K562 (cell line): ENCODE data around the gene ADGRE2. TPM values are rescaled to one million over a fixed set of nuclear protein-coding genes. Genes with fewer than 3 reads are reported as not detected.
A peak's percentile ranks its signal among the peaks of the same experiment; 100 is the strongest.

Source experiments
- ARID1B ChIP-seq: fragments of 450-650 bp; IDR thresholded peaks from 2 replicates; pipeline ENCODE4 v1.6.1; 2016; ENCODE audit warnings: antibody characterized with exemption, mild to moderate bottlenecking, inconsistent platforms
- BACH1 ChIP-seq: fragments of 200-800 bp; sonication (Bioruptor generic); IDR thresholded peaks from 2 replicates; pipeline ENCODE4 v1.6.1; 2016; ENCODE audit warnings: missing genetic modification characterization, missing compliant biosample characterization
- BRD9 ChIP-seq: fragments of 450-650 bp; IDR thresholded peaks from 2 replicates; pipeline ENCODE4 v1.6.1; 2018; ENCODE audit warnings: low read depth; ENCODE audit not compliant: partially characterized antibody
- ELF1 ChIP-seq: fragments of 200-800 bp; sonication (Bioruptor generic); IDR thresholded peaks from 2 replicates; pipeline ENCODE4 v1.6.1; 2016; ENCODE audit warnings: missing genetic modification characterization, missing compliant biosample characterization
- NONO ChIP-seq, 2 experiments: fragments of 200-400 bp in 1 of 2; fragments of 450-650 bp in 1 of 2; formaldehyde crosslinking in 1 of 2; IDR thresholded peaks; 2 replicates each; pipeline ENCODE4 v1.6.1; 2017; ENCODE audit warnings: low read depth in 2 of 2, mild to moderate bottlenecking in 2 of 2, moderate library complexity in 2 of 2, low read length in 1 of 2
- PML ChIP-seq: IDR thresholded peaks from 2 replicates; pipeline ENCODE4 v1.6.1; 2012; ENCODE audit warnings: low read length, inconsistent platforms
- POLR2AphosphoS5 ChIP-seq: IDR thresholded peaks from 2 replicates; pipeline ENCODE4 v1.6.1; 2011; ENCODE audit warnings: mild to moderate bottlenecking, low read depth, low read length, moderate library complexity; ENCODE audit not compliant: control insufficient read depth, insufficient read depth
- RBM39 ChIP-seq: fragments of 200-400 bp; formaldehyde crosslinking; optimal IDR thresholded peaks from 2 replicates; pipeline ENCODE3; 2018; ENCODE audit warnings: low read depth, low read length
- STAT5A ChIP-seq: IDR thresholded peaks from 2 replicates; pipeline ENCODE4 v1.6.1; 2012; ENCODE audit warnings: low read length, inconsistent platforms, borderline replicate concordance
- ZNF224 ChIP-seq: sonication (generic); formaldehyde crosslinking; IDR thresholded peaks from 2 replicates; pipeline ENCODE4 v1.8.0; 2022; ENCODE audit warnings: mild to moderate bottlenecking, missing genetic modification reagents
- ZNF384 ChIP-seq: IDR thresholded peaks from 2 replicates; pipeline ENCODE4 v1.6.1; 2012; ENCODE audit warnings: low read depth, low read length, improper control_type of control experiment
- ZNF655 ChIP-seq: fragments of 250-450 bp; sonication (Bioruptor Pico); IDR thresholded peaks from 2 replicates; pipeline ENCODE4 v1.5.0; 2021
- polyA plus RNA-seq, 8 experiments: library from polyadenylated mRNA; depleted of rRNA in 4 of 8; stranded (reverse) in 5 of 8; unstranded in 3 of 8; fragments of >200 nt; fragmentation: Nextera tagmentation in 2 of 8; fragmentation: Illumina TruSeq in 1 of 8; extraction: Ambion mirVana in 2 of 8; extraction: Trizol in 1 of 8; gene quantifications; 2 replicates each; pipeline versions ENCODE4 v1.2.1 to v1.2.3, GENCODE V29; 2011 to 2014; ENCODE audit warnings: inconsistent platforms in 1 of 8, missing spikeins in 1 of 8
- total RNA-seq, 7 experiments: library from RNA; depleted of rRNA in 6 of 7; stranded (reverse); fragments of >200 nt in 6 of 7; fragmentation: Illumina TruSeq in 2 of 7; extraction: Trizol in 2 of 7; gene quantifications; 2 replicates each; pipeline versions ENCODE4 v1.2.1 to v1.2.3, GENCODE V29; 2011 to 2021; ENCODE audit warnings: low replicate concordance in 1 of 7
- TF ChIP-seq, protein P1 (sequence below): fragments of 450-650 bp; IDR thresholded peaks from 2 replicates; pipeline ENCODE4 v1.6.1; 2016; ENCODE audit warnings: mild to moderate bottlenecking
- TF ChIP-seq, protein P2 (sequence below): IDR thresholded peaks from 3 replicates; pipeline ENCODE4 v1.6.1; 2011; ENCODE audit warnings: borderline replicate concordance, mild to moderate bottlenecking, moderate library complexity; ENCODE audit not compliant: insufficient read length; ENCODE audit errors: extremely low read depth
- TF ChIP-seq, protein P3 (sequence below): IDR thresholded peaks from 2 replicates; pipeline ENCODE4 v1.6.1; 2011; ENCODE audit warnings: borderline replicate concordance, low read depth, mild to moderate bottlenecking, moderate library complexity, low read length; ENCODE audit not compliant: insufficient read depth, poor library complexity, severe bottlenecking

ADGRE2 gene
- total and polyA plus RNA-seq, 9 of the 15 experiments (the other 6 are each of a cell fraction or from before 2014, with no cell fraction given), result 4.3 to 17.3 (median 9.8) TPM

GRCh38 chr19:14775869-14776586 is 2.3 kb downstream of the ADGRE2 start (continued):
- TF ChIP-seq, protein P1, sequence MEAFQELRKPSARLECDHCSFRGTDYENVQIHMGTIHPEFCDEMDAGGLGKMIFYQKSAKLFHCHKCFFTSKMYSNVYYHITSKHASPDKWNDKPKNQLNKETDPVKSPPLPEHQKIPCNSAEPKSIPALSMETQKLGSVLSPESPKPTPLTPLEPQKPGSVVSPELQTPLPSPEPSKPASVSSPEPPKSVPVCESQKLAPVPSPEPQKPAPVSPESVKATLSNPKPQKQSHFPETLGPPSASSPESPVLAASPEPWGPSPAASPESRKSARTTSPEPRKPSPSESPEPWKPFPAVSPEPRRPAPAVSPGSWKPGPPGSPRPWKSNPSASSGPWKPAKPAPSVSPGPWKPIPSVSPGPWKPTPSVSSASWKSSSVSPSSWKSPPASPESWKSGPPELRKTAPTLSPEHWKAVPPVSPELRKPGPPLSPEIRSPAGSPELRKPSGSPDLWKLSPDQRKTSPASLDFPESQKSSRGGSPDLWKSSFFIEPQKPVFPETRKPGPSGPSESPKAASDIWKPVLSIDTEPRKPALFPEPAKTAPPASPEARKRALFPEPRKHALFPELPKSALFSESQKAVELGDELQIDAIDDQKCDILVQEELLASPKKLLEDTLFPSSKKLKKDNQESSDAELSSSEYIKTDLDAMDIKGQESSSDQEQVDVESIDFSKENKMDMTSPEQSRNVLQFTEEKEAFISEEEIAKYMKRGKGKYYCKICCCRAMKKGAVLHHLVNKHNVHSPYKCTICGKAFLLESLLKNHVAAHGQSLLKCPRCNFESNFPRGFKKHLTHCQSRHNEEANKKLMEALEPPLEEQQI, result no peak
- TF ChIP-seq POLR2AphosphoS5, result no peak
- TF ChIP-seq BACH1 (tag), result no peak
- peak; percentile 56; the same call in 1 of the 2 replicates for TF ChIP-seq ARID1B
- no peak for TF ChIP-seq STAT5A
- TF ChIP-seq, protein P2, sequence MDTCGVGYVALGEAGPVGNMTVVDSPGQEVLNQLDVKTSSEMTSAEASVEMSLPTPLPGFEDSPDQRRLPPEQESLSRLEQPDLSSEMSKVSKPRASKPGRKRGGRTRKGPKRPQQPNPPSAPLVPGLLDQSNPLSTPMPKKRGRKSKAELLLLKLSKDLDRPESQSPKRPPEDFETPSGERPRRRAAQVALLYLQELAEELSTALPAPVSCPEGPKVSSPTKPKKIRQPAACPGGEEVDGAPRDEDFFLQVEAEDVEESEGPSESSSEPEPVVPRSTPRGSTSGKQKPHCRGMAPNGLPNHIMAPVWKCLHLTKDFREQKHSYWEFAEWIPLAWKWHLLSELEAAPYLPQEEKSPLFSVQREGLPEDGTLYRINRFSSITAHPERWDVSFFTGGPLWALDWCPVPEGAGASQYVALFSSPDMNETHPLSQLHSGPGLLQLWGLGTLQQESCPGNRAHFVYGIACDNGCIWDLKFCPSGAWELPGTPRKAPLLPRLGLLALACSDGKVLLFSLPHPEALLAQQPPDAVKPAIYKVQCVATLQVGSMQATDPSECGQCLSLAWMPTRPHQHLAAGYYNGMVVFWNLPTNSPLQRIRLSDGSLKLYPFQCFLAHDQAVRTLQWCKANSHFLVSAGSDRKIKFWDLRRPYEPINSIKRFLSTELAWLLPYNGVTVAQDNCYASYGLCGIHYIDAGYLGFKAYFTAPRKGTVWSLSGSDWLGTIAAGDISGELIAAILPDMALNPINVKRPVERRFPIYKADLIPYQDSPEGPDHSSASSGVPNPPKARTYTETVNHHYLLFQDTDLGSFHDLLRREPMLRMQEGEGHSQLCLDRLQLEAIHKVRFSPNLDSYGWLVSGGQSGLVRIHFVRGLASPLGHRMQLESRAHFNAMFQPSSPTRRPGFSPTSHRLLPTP, result no peak
- peak; percentile 48; the same call in 1 of the 2 replicates for TF ChIP-seq ELF1 (tag)
- no peak for TF ChIP-seq PML
- no peak for TF ChIP-seq ZNF224 (CRISPR knock-in tag)
- TF ChIP-seq, protein P3, sequence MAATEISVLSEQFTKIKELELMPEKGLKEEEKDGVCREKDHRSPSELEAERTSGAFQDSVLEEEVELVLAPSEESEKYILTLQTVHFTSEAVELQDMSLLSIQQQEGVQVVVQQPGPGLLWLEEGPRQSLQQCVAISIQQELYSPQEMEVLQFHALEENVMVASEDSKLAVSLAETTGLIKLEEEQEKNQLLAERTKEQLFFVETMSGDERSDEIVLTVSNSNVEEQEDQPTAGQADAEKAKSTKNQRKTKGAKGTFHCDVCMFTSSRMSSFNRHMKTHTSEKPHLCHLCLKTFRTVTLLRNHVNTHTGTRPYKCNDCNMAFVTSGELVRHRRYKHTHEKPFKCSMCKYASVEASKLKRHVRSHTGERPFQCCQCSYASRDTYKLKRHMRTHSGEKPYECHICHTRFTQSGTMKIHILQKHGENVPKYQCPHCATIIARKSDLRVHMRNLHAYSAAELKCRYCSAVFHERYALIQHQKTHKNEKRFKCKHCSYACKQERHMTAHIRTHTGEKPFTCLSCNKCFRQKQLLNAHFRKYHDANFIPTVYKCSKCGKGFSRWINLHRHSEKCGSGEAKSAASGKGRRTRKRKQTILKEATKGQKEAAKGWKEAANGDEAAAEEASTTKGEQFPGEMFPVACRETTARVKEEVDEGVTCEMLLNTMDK, result peak; percentile 72
- TF ChIP-seq NONO (IDR thresholded peaks at IDR 0.05; ENCODE audit: low read depth in 2 of 2, low read length in 1 of 2), result 0 out of 4 replicates have a peak, but pooled peaks of 1 of the 2 experiments have one; percentile 49
- no peak for TF ChIP-seq BRD9
- TF ChIP-seq RBM39, result no peak
- TF ChIP-seq ZNF655 (CRISPR knock-in tag), result no peak
- TF ChIP-seq ZNF384, result peak; percentile 58
